ENCODE measurements around the gene CD69.

- no peak for TF ChIP-seq CTCF (IDR thresholded peaks at IDR 0.05; ENCODE audit: insufficient read depth, low read depth, low read length)
- no peak for TF ChIP-seq EZH2 (IDR thresholded peaks at IDR 0.05; ENCODE audit: insufficient read depth, low read length)
Observed at GRCh38 chr12:9795945-9796344, 35.2 kb upstream of the CD69 start.

Data from astrocyte (in vitro differentiated cells and primary cell).